ENCODE results near the gene ISOC2.

DNA sequence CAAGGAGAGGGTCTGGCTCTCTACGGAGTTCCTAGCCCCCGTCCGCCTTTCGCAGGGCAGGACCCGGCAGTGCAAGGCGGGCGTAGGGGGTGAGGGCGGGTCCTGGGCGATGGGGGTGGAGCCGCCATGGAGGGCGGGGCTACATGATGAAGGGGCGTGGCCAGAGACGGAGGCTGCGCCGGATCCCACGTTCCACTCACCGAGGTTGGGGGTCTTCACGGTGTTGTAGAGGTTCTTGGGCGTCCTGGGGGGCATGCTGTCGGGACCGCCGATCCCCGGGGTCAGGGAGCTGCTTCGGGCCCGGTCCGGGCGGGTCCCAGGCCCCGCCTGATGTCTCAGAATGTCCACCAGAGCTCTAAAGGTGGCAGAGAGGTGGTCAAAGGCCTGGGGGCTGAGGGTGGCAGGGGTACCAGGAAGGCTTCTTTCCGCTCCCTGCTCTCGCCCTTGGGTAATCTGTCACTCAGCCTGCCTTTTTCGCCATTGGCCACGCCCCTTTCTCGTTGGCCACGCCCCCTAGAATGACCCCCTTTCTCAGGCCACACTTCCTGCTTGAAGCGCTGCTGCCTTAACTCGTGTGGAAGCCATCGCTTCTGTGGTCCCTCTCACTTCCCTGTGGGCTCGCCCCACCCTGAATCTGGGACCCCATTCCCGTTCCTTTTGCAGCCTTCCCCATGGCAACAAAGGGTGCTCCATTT, 20.9 kb downstream of the ISOC2 start:
- TF ChIP-seq POLR2A (IDR thresholded peaks at IDR 0.05): no peak
- TF ChIP-seq, protein P1, sequence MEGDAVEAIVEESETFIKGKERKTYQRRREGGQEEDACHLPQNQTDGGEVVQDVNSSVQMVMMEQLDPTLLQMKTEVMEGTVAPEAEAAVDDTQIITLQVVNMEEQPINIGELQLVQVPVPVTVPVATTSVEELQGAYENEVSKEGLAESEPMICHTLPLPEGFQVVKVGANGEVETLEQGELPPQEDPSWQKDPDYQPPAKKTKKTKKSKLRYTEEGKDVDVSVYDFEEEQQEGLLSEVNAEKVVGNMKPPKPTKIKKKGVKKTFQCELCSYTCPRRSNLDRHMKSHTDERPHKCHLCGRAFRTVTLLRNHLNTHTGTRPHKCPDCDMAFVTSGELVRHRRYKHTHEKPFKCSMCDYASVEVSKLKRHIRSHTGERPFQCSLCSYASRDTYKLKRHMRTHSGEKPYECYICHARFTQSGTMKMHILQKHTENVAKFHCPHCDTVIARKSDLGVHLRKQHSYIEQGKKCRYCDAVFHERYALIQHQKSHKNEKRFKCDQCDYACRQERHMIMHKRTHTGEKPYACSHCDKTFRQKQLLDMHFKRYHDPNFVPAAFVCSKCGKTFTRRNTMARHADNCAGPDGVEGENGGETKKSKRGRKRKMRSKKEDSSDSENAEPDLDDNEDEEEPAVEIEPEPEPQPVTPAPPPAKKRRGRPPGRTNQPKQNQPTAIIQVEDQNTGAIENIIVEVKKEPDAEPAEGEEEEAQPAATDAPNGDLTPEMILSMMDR (IDR thresholded peaks at IDR 0.05): no peak
